OCI-LY3 (cell line): ENCODE measurements around the gene EML2.

Experiments
- H2AFZ ChIP-seq: fragments of 200-600, 300-600 bp; shearing (Covaris generic); 2 replicates; pipeline ENCODE4 v1.6.0; 2014; ENCODE audit warnings: antibody characterized with exemption, low read depth, low read length
- H3K27ac ChIP-seq: fragments of 200-600, 300-600 bp; sonication (generic); 2 replicates; pipeline ENCODE4 v1.5.1; 2014; ENCODE audit warnings: mild to moderate bottlenecking, low read length, moderate library complexity, mixed read lengths
- H3K27me3 ChIP-seq: fragments of 200-600, 300-600 bp; sonication (generic); 2 replicates; pipeline ENCODE4 v1.6.1; 2014; ENCODE audit warnings: low read depth, low read length, mixed read lengths
- H3K36me3 ChIP-seq: fragments of 200-600, 300-600 bp; sonication (generic); replicated peaks from 2 replicates; pipeline ENCODE3; 2014; ENCODE audit warnings: low read depth, low read length, mixed read lengths
- H3K4me1 ChIP-seq: fragments of 300-600, 200-600 bp; sonication (generic); 2 replicates; pipeline ENCODE4 v1.6.1; 2014; ENCODE audit warnings: low read length, mixed read lengths
- H3K4me2 ChIP-seq: fragments of 200-600, 300-600 bp; sonication (generic); 2 replicates; pipeline ENCODE4 v1.6.1; 2014; ENCODE audit warnings: low read length, mixed read lengths
- H3K4me3 ChIP-seq: fragments of 300-600, 200-600 bp; sonication (generic); 2 replicates; pipeline ENCODE4 v1.5.1; 2014; ENCODE audit warnings: antibody characterized with exemption, mild to moderate bottlenecking, low read length, moderate library complexity
- H3K79me2 ChIP-seq: fragments of 300-600, 200-600 bp; shearing (Covaris generic); 2 replicates; pipeline ENCODE4 v1.6.1; 2014; ENCODE audit warnings: mild to moderate bottlenecking, low read length, mixed read lengths
- H3K9ac ChIP-seq: fragments of 300-600, 200-600 bp; shearing (Covaris generic); 2 replicates; pipeline ENCODE4 v1.6.0; 2014; ENCODE audit warnings: mild to moderate bottlenecking, low read length, moderate library complexity
- H3K9me3 ChIP-seq: fragments of 200-600, 300-600 bp; shearing (Covaris generic); 2 replicates; pipeline ENCODE4 v1.6.1; 2014; ENCODE audit warnings: low read length, mixed read lengths; ENCODE audit not compliant: insufficient read depth
- H4K20me1 ChIP-seq: fragments of 200-600, 300-600 bp; sonication (generic); 2 replicates; pipeline ENCODE4 v1.6.1; 2016; ENCODE audit warnings: low read length, mixed read lengths; ENCODE audit not compliant: insufficient read depth
- CTCF ChIP-seq: fragments of 200-600, 300-600 bp; sonication (generic); IDR thresholded peaks from 2 replicates; pipeline ENCODE4 v1.5.1; 2014; ENCODE audit warnings: antibody characterized with exemption, low read length, low read depth
- EZH2phosphoT487 ChIP-seq: fragments of 200-600 bp; shearing (Covaris generic); IDR thresholded peaks from 2 replicates; pipeline ENCODE4 v1.6.1; 2018; ENCODE audit warnings: antibody characterized with exemption, mixed run types, low read depth

The EML2 gene

GRCh38 chr19:45664575-45664974 lies 25.4 kb upstream of the EML2 start:
- H3K9ac ChIP-seq = no peak overlapping the region
- no peaks in the 10 kb centered on the region for H3K79me2 ChIP-seq
- no peak overlapping the region for H3K27ac ChIP-seq
- 0 out of 2 replicates have a peak, but pooled peaks cover 7% of the 10 kb centered on the region for H3K27me3 ChIP-seq
- H3K4me1 ChIP-seq = peaks cover 10% of the 10 kb centered on the region
- H4K20me1 ChIP-seq = no peaks in the 10 kb centered on the region
- no peak overlapping the region for H3K4me2 ChIP-seq
- H3K4me3 ChIP-seq = no peak overlapping the region
- H3K36me3 ChIP-seq = no peaks in the 10 kb centered on the region
- no peak overlapping the region for H2AFZ ChIP-seq
- H3K9me3 ChIP-seq = no peaks in the 10 kb centered on the region
- no peak for TF ChIP-seq CTCF
- TF ChIP-seq EZH2phosphoT487 = no peak

- Histone ChIP-seq H3K9me3 (no peaks in the 10 kb centered on the region), H3K27me3 (peaks cover 12% of the 10 kb centered on the region; the same call in 1 of the 2 replicates), H2AFZ (no peak overlapping the region), H3K4me3 (no peak overlapping the region), H3K27ac (no peak overlapping the region), H3K4me1 (peaks cover 5% of the 10 kb centered on the region), H3K9ac (no peak overlapping the region), H3K79me2 (no peaks in the 10 kb centered on the region), H3K36me3 (no peaks in the 10 kb centered on the region), H4K20me1 (no peaks in the 10 kb centered on the region), H3K4me2 (no peak overlapping the region)
- TF ChIP-seq CTCF (no peak), EZH2phosphoT487 (no peak)
These were observed 24.6 kb upstream of the EML2 start for GRCh38 chr19:45663800-45664199.

- H3K36me3 ChIP-seq = no peaks in the 10 kb centered on the region
- no peak overlapping the region for H3K9ac ChIP-seq
- no peaks in the 10 kb centered on the region for H3K9me3 ChIP-seq
- H2AFZ ChIP-seq = no peak overlapping the region
- no peak for TF ChIP-seq EZH2phosphoT487
- TF ChIP-seq CTCF = no peak
- H3K27ac ChIP-seq = no peak overlapping the region
- H3K27me3 ChIP-seq = peaks cover 12% of the 10 kb centered on the region; the same call in 1 of the 2 replicates
- no peak overlapping the region for H3K4me2 ChIP-seq
- H3K79me2 ChIP-seq = no peaks in the 10 kb centered on the region
- H4K20me1 ChIP-seq = no peaks in the 10 kb centered on the region
- no peak overlapping the region for H3K4me3 ChIP-seq
- no peaks in the 10 kb centered on the region for H3K4me1 ChIP-seq
These were observed 21.4 kb upstream of the EML2 start for GRCh38 chr19:45660636-45661035.

- H3K27ac ChIP-seq = no peak overlapping the region
- no peak overlapping the region for H3K4me2 ChIP-seq
- TF ChIP-seq EZH2phosphoT487 (no peak), CTCF (no peak)
- no peaks in the 10 kb centered on the region for H3K4me1 ChIP-seq
- H3K4me3 ChIP-seq = no peak overlapping the region
- no peaks in the 10 kb centered on the region for H3K9me3 ChIP-seq
- no peaks in the 10 kb centered on the region for H3K36me3 ChIP-seq
- H2AFZ ChIP-seq = no peak overlapping the region
- H3K9ac ChIP-seq = no peak overlapping the region
- no peaks in the 10 kb centered on the region for H3K79me2 ChIP-seq
- H3K27me3 ChIP-seq = peaks cover 10% of the 10 kb centered on the region; the same call in 1 of the 2 replicates
- no peaks in the 10 kb centered on the region for H4K20me1 ChIP-seq
These were observed 20.0 kb upstream of the EML2 start for GRCh38 chr19:45659096-45659729.
